Endodermal cell (in vitro differentiated cells): ENCODE measurements around the gene FCHO1. TPM values are rescaled to one million over a fixed set of nuclear protein-coding genes. Genes with fewer than 3 reads are reported as not detected.

Experiments used
- DNase-seq: peaks from one replicate; pipeline ENCODE4 v3.0.0-alpha.2; 2017
- H3K27ac ChIP-seq: 2 replicates; pipeline ENCODE4 v1.5.1; 2013; ENCODE audit warnings: mild to moderate bottlenecking, low read depth, low read length, moderate library complexity
- H3K27me3 ChIP-seq: 2 replicates; pipeline ENCODE4 v1.6.1; 2013; ENCODE audit warnings: mild to moderate bottlenecking, low read length, moderate library complexity; ENCODE audit not compliant: insufficient read depth, control insufficient read depth, poor library complexity, severe bottlenecking
- H3K36me3 ChIP-seq: 2 replicates; pipeline ENCODE4 v1.7.0; 2013; ENCODE audit warnings: mild to moderate bottlenecking, low read length, moderate library complexity; ENCODE audit not compliant: control insufficient read depth, insufficient read depth
- H3K4me1 ChIP-seq: one replicate; pipeline ENCODE4 v1.7.0; 2013; ENCODE audit warnings: low read length; ENCODE audit not compliant: control insufficient read depth, insufficient read depth
- H3K4me3 ChIP-seq: 2 replicates; pipeline ENCODE4 v1.5.1; 2013; ENCODE audit warnings: mild to moderate bottlenecking, low read length, moderate library complexity
- H3K9ac ChIP-seq: 2 replicates; pipeline ENCODE4 v1.6.1; 2013; ENCODE audit warnings: mild to moderate bottlenecking, low read length, moderate library complexity; ENCODE audit not compliant: poor library complexity, severe bottlenecking; ENCODE audit errors: extremely low read depth
- H3K9me3 ChIP-seq: 2 replicates; pipeline ENCODE4 v1.6.1; 2013; ENCODE audit warnings: mild to moderate bottlenecking, low read length, moderate library complexity; ENCODE audit not compliant: control insufficient read depth
- H3K27ac Mint-ChIP-seq: 2 replicates; pipeline ENCODE4 v1.8.0; 2020; ENCODE audit warnings: mixed read lengths
- H3K27me3 Mint-ChIP-seq: 2 replicates; pipeline ENCODE4 v1.8.0; 2021; ENCODE audit warnings: mild to moderate bottlenecking, mixed read lengths; ENCODE audit not compliant: insufficient read depth
- H3K36me3 Mint-ChIP-seq: 2 replicates; pipeline ENCODE4 v1.8.0; 2020; ENCODE audit warnings: low read depth, mixed read lengths
- H3K4me1 Mint-ChIP-seq: 2 replicates; pipeline ENCODE4 v1.8.0; 2020; ENCODE audit warnings: mixed read lengths
- H3K4me3 Mint-ChIP-seq: 2 replicates; pipeline ENCODE4 v1.8.0; 2020; ENCODE audit warnings: mild to moderate bottlenecking, moderate library complexity, mixed read lengths
- H3K9me3 Mint-ChIP-seq: 2 replicates; pipeline ENCODE4 v1.8.0; 2020; ENCODE audit warnings: mild to moderate bottlenecking, mixed read lengths
- whole genome bisulfite sequencing, 2 experiments: methylation state at CpG; one replicate each; pipeline versions ENCODE4 v1.1.5 to v1.1.7; 2013; ENCODE audit warnings: missing lambda C conversion rate in 2 of 2, mixed read lengths in 1 of 2; ENCODE audit not compliant: insufficient coverage in 1 of 2, insufficient read length in 1 of 2; 5-methylcytosine and 5-hydroxymethylcytosine counted together
- total RNA-seq, 2 donors: library from RNA; stranded (reverse); fragmentation: NEBNext Ultra II Directional in 1 of 2; extraction: Animal tissue kit (Norgen Biotek cat#: 25700) in 1 of 2; gene quantifications; 2 replicates in 1 of 2; 3 replicates in 1 of 2; pipeline ENCODE4 v1.2.1, GENCODE V29; 2021
- TF ChIP-seq, protein P1 (sequence below): fragments of 200-600 bp; sonication (generic); conservative IDR thresholded peaks from 2 replicates; pipeline ENCODE4 v1.5.0; 2021; ENCODE audit warnings: antibody characterized with exemption, mild to moderate bottlenecking

The FCHO1 gene
- total RNA-seq, 2 donors from 2014 or later: 8.5 to 10.2 TPM

DNA sequence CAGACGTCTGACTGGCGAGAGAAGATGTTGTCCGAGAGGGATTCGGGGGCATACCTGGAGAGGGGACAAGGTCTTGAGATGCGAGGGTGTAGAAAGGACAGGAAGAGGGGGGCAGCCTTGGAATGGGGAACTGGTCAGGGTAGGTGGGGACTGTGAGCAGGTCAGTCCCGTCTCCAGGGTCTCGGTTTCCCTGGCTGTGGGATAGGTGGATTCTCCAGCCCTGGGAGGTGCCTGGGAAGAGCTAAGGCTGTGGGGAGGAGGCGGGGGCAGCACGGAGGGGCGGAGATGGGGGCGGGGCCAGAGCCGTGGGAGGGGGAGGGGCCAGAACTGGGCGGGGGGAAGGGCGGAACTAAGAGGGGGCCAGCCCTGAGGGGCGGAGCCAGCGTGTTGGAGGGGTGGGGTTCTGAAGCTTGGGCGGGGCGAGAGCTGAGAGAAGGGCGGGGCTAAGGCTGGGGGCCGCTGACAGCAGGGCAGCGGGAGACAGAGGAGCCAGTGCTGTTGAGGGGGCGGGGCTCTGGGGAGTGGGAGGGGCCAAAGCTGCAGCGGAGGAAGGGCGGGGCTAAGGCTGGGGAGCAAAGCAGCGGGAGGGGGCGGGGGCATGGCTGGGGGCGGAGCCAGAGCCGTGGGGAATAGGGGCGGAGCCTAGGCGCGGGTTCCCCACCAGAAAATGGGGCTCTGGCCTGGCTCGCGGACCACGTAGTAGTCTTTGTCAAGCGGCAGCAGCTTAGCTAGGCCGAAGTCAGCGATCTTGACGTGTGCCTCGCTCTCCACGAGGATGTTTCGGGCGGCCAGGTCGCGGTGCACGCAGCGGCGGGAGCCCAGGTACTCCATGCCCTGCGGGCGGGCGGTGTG is 79.5 kb downstream of the FCHO1 start:
- WGBS, 2 experiments: 17 to 26% methylated on average over 13 to 43 of the region's 50 CpGs
- DNase-seq: peak; percentile 99

DNA sequence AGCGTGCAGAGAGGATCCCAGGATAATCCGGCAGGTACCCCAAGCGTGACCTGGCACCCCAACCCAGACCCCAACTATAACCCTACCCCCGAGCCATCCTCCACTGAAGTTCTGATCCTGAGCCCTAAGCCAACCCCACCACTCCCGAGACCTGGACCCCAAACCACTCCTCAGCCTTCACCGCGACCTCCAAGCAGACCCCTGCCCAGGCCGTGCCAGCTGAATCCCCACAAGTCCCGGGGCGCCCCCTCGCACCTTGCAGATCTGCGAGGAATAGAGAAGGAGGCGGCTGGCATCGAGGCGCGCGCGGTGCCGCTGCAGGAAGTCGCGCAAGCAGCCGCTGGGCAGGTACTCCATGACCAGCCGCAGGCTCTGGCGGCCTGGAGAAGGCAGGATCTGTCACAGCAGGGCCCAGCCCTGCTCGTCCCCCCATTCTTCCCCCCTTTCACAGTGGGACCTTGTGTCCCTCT is 80.2 kb downstream of the FCHO1 start:
- no peaks in the 10 kb centered on the region for H3K9me3 ChIP-seq
- no peak overlapping the region for H3K27ac Mint-ChIP-seq
- TF ChIP-seq, protein P1, sequence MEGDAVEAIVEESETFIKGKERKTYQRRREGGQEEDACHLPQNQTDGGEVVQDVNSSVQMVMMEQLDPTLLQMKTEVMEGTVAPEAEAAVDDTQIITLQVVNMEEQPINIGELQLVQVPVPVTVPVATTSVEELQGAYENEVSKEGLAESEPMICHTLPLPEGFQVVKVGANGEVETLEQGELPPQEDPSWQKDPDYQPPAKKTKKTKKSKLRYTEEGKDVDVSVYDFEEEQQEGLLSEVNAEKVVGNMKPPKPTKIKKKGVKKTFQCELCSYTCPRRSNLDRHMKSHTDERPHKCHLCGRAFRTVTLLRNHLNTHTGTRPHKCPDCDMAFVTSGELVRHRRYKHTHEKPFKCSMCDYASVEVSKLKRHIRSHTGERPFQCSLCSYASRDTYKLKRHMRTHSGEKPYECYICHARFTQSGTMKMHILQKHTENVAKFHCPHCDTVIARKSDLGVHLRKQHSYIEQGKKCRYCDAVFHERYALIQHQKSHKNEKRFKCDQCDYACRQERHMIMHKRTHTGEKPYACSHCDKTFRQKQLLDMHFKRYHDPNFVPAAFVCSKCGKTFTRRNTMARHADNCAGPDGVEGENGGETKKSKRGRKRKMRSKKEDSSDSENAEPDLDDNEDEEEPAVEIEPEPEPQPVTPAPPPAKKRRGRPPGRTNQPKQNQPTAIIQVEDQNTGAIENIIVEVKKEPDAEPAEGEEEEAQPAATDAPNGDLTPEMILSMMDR: no peak
- H3K36me3 Mint-ChIP-seq: no peaks in the 10 kb centered on the region
- no peak for DNase-seq
- no peak overlapping the region for H3K27ac ChIP-seq
- H3K4me3 ChIP-seq: peak overlapping the region; percentile 73
- H3K27me3 ChIP-seq: peaks cover 14% of the 10 kb centered on the region
- no peak overlapping the region for H3K9ac ChIP-seq
- H3K4me3 Mint-ChIP-seq: peak overlapping the region; percentile 78
- H3K36me3 ChIP-seq: no peaks in the 10 kb centered on the region
- H3K9me3 Mint-ChIP-seq: no peaks in the 10 kb centered on the region
- H3K4me1 Mint-ChIP-seq: peaks cover 5% of the 10 kb centered on the region
- H3K27me3 Mint-ChIP-seq: peaks cover 28% of the 10 kb centered on the region
- WGBS, 2 experiments: 58 to 92% methylated on average over 7 to 24 of the region's 25 CpGs
- H3K4me1 ChIP-seq: no peaks in the 10 kb centered on the region

More for the DNA sequence above, 79.5 kb downstream of the FCHO1 start:
- H3K4me3 ChIP-seq: peak overlapping the region; percentile 89
- H3K9me3 ChIP-seq: no peaks in the 10 kb centered on the region
- H3K4me3 Mint-ChIP-seq: peak overlapping the region; percentile 78
- peak overlapping the region; percentile 59 for H3K9ac ChIP-seq
- peaks cover 28% of the 10 kb centered on the region for H3K27me3 Mint-ChIP-seq
- peak overlapping the region; percentile 99 for H3K27ac Mint-ChIP-seq
- no peaks in the 10 kb centered on the region for H3K9me3 Mint-ChIP-seq
- no peaks in the 10 kb centered on the region for H3K4me1 ChIP-seq
- TF ChIP-seq, protein P1: peak; percentile 3
- peaks cover 3% of the 10 kb centered on the region for H3K4me1 Mint-ChIP-seq
- no peaks in the 10 kb centered on the region for H3K36me3 ChIP-seq
- H3K27me3 ChIP-seq: peaks cover 14% of the 10 kb centered on the region
- H3K27ac ChIP-seq: no peak overlapping the region
- H3K36me3 Mint-ChIP-seq: no peaks in the 10 kb centered on the region

DNA sequence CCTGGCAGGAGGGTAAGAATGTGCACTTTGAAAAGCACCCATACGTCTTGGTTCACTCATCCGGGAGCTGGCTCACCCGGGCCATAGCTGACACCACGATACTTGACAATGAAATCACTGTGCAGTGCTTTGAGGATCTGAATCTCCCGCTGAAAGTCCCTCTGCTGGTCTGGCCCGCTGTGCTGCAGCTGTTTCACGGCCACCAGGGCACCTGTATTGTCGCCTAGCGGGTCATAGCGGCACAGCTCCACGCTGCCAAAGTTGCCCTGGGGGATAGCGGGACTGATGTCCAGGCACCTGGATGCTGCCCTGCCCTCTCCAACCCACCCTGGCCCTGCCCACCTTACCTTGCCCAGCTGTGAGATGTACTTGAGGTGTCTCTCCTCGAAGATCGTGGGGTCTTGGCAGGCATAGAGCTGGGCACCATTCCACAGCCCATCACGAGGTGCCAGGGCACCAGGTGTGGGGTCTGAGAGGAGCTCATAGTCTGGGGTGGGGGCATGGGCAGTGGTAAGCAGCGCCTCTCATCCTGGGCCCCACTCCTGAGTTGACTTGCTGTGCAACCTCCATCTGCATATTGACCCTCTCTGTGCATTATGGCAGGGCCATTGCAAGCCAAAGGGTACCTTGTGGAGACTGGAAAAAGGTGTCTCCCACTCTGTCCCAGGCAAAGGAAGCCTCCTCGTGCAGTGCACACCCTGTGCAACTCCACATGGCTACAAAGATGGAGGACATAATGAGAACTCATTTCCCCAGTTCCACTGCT is 81.3 kb downstream of the FCHO1 start:
- no peaks in the 10 kb centered on the region for H3K36me3 Mint-ChIP-seq
- Histone ChIP-seq H3K9ac (no peak overlapping the region), H3K36me3 (no peaks in the 10 kb centered on the region), H3K27ac (no peak overlapping the region), H3K27me3 (peaks cover 14% of the 10 kb centered on the region), H3K9me3 (no peaks in the 10 kb centered on the region), H3K4me3 (no peak overlapping the region), H3K4me1 (no peaks in the 10 kb centered on the region)
- peaks cover 28% of the 10 kb centered on the region for H3K27me3 Mint-ChIP-seq
- TF ChIP-seq, protein P1: no peak
- H3K27ac Mint-ChIP-seq: no peak overlapping the region
- H3K9me3 Mint-ChIP-seq: no peaks in the 10 kb centered on the region
- no peak for DNase-seq
- peaks cover 8% of the 10 kb centered on the region for H3K4me1 Mint-ChIP-seq
- no peak overlapping the region for H3K4me3 Mint-ChIP-seq
- 94% methylated on average over 9 to 17 of the region's 17 CpGs for WGBS, 2 experiments
